Bronchus fibroblast of lung (primary cell): ENCODE results near the gene MRPS26. TPM values are rescaled to one million over a fixed set of nuclear protein-coding genes. Genes with fewer than 3 reads are reported as not detected.

Experiments
- total RNA-seq: library from RNA; depleted of rRNA; stranded (reverse); fragments of >200 nt; gene quantifications from 2 replicates; pipeline ENCODE4 v1.2.3, GENCODE V29; 2015

Gene MRPS26
- total RNA-seq = 74.9 and 89.9 TPM in 2 replicates

GRCh38 chr20:3045816-3046676 lies at the start of gene MRPS26:
TSS of gene MRPS26 (plus strand) at chr20:3046052. CDS start at chr20:3046069, 17 bp downstream.

GRCh38 chr20:3043322-3043721 lies 2.5 kb upstream of the MRPS26 start, which contains the start of gene GNRH2:
TSS of gene GNRH2 (plus strand) at chr20:3043622. CDS start at chr20:3044415, 793 bp downstream.

GRCh38 chr20:3071610-3072529 lies 26.0 kb downstream of the MRPS26 start, which contains the start of gene OXT:
TSS of gene OXT (plus strand) at chr20:3071620. CDS start at chr20:3071656, 36 bp downstream.

GRCh38 chr20:3084283-3084985 lies 38.6 kb downstream of the MRPS26 start, which contains the start of gene AVP:
TSS of gene AVP (minus strand) at chr20:3084724. CDS start at chr20:3084674, 50 bp downstream.

Other genes with a start within 250 kb of the MRPS26 start
- gene CPXM1, start 245.4 kb upstream of the MRPS26 start, total RNA-seq = 4.5 and 5.6 TPM in 2 replicates
- gene C20orf141, start 231.1 kb upstream of the MRPS26 start, total RNA-seq = not detected in 2 replicates
- gene TMEM239, start 229.7 kb upstream of the MRPS26 start, total RNA-seq = not detected in 2 replicates
- gene PCED1A, start 205.4 kb upstream of the MRPS26 start, total RNA-seq = 13.8 and 21.7 TPM in 2 replicates
- 35.3 and 38.5 TPM in 2 replicates for gene VPS16, start 205.3 kb upstream of the MRPS26 start, total RNA-seq
- 31.1 and 31.3 TPM in 2 replicates for gene PTPRA, start 172.6 kb upstream of the MRPS26 start, total RNA-seq
- gene GNRH2, start 2.4 kb upstream of the MRPS26 start, total RNA-seq = not detected in 2 replicates
- not detected in 2 replicates for gene OXT, start 25.6 kb downstream of the MRPS26 start, total RNA-seq
- gene AVP, start 38.7 kb downstream of the MRPS26 start, total RNA-seq = not detected in 2 replicates
- gene FASTKD5, start 113.8 kb downstream of the MRPS26 start, total RNA-seq = 8.6 and 9.1 TPM in 2 replicates
- gene UBOX5, start 113.8 kb downstream of the MRPS26 start, total RNA-seq = 5.2 and 5.5 TPM in 2 replicates
- 1.2 and 1.5 TPM in 2 replicates for gene LZTS3, start 127.5 kb downstream of the MRPS26 start, total RNA-seq
- 39.4 and 41.2 TPM in 2 replicates for gene DDRGK1, start 158.6 kb downstream of the MRPS26 start, total RNA-seq
- gene ITPA, start 163.4 kb downstream of the MRPS26 start, total RNA-seq = 72.6 and 77.0 TPM in 2 replicates
- gene SLC4A11, start 193.1 kb downstream of the MRPS26 start, total RNA-seq = 0.84 and 0.89 TPM in 2 replicates